Liver (tissue), 3 donors: ENCODE measurements around the gene ETNPPL.

Source experiments
- EGR1 ChIP-seq, 2 donors: IDR thresholded peaks; 2 replicates each; pipeline ENCODE4 v1.6.1; 2016 to 2018; ENCODE audit warnings: antibody characterized with exemption in 2 of 2, low read depth in 2 of 2
- FOXA1 ChIP-seq: IDR thresholded peaks from 2 replicates; pipeline ENCODE4 v1.6.1; 2016; ENCODE audit warnings: antibody characterized with exemption
- JUND ChIP-seq, 2 donors: IDR thresholded peaks; 2 replicates each; pipeline ENCODE4 v1.6.1; 2016; ENCODE audit warnings: antibody characterized with exemption in 2 of 2
- RAD21 ChIP-seq, 2 donors: IDR thresholded peaks; 2 replicates each; pipeline ENCODE4 v1.6.1; 2016; ENCODE audit warnings: antibody characterized with exemption in 2 of 2, mild to moderate bottlenecking in 2 of 2
- RXRA ChIP-seq, 2 donors: IDR thresholded peaks; 2 replicates each; pipeline ENCODE4 v1.6.1; 2017 to 2018; ENCODE audit warnings: antibody characterized with exemption in 2 of 2, mild to moderate bottlenecking in 1 of 2
- SP1 ChIP-seq: IDR thresholded peaks from 2 replicates; pipeline ENCODE4 v1.6.1; 2018; ENCODE audit warnings: antibody characterized with exemption, mild to moderate bottlenecking
- TAF1 ChIP-seq: conservative IDR thresholded peaks from 2 replicates; pipeline ENCODE4 v1.6.1; 2016; ENCODE audit warnings: antibody characterized with exemption, mild to moderate bottlenecking
- YY1 ChIP-seq: IDR thresholded peaks from 2 replicates; pipeline ENCODE4 v1.6.1; 2016; ENCODE audit warnings: antibody characterized with exemption, mild to moderate bottlenecking
- TF ChIP-seq, protein P1 (sequence below): fragments of 150-350 bp; IDR thresholded peaks from 2 replicates; pipeline ENCODE4 v1.5.1; 2017; ENCODE audit warnings: improper control_type of control experiment, low read depth, low read length; ENCODE audit not compliant: missing input control
- TF ChIP-seq, protein P2 (sequence below): IDR thresholded peaks from 2 replicates; pipeline ENCODE4 v1.6.1; 2016; ENCODE audit warnings: antibody characterized with exemption
- TF ChIP-seq, protein P3 (sequence below): IDR thresholded peaks from 2 replicates; pipeline ENCODE4 v1.6.1; 2016; ENCODE audit warnings: antibody characterized with exemption
- TF ChIP-seq, protein P4 (sequence below): IDR thresholded peaks from 2 replicates; pipeline ENCODE4 v1.6.1; 2016; ENCODE audit warnings: antibody characterized with exemption
- TF ChIP-seq, protein P5 (sequence below): IDR thresholded peaks from 2 replicates; pipeline ENCODE4 v1.6.1; 2016; ENCODE audit warnings: antibody characterized with exemption, mild to moderate bottlenecking
- donor health status: healthy.
- donor health status: healthy.

DNA sequence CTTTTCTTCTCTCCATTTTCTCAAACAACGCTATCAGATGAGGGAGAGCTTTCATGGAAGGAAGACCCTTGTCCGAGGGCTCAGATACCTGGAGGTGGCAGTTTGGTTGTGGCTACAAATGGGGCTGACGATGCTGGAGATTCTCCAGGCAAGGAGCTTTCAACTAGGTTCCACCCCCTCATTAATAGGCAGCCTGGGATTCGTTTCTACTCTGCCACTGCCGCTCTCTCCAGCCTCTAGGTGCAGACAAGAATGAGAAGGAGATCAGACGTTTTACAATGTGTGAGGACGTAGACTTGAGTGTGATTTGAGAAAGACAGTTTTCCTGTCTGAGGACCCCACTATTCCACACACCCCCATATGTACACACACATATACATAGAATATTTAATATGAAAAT is 53.1 kb downstream of the ETNPPL start:
- TF ChIP-seq TAF1: no peak
- TF ChIP-seq, protein P1, sequence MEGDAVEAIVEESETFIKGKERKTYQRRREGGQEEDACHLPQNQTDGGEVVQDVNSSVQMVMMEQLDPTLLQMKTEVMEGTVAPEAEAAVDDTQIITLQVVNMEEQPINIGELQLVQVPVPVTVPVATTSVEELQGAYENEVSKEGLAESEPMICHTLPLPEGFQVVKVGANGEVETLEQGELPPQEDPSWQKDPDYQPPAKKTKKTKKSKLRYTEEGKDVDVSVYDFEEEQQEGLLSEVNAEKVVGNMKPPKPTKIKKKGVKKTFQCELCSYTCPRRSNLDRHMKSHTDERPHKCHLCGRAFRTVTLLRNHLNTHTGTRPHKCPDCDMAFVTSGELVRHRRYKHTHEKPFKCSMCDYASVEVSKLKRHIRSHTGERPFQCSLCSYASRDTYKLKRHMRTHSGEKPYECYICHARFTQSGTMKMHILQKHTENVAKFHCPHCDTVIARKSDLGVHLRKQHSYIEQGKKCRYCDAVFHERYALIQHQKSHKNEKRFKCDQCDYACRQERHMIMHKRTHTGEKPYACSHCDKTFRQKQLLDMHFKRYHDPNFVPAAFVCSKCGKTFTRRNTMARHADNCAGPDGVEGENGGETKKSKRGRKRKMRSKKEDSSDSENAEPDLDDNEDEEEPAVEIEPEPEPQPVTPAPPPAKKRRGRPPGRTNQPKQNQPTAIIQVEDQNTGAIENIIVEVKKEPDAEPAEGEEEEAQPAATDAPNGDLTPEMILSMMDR: no peak
- TF ChIP-seq JUND (IDR thresholded peaks at IDR 0.05): no peak
- no peak for TF ChIP-seq SP1
- TF ChIP-seq, protein P2, sequence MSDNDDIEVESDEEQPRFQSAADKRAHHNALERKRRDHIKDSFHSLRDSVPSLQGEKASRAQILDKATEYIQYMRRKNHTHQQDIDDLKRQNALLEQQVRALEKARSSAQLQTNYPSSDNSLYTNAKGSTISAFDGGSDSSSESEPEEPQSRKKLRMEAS: no peak
- TF ChIP-seq, protein P3, sequence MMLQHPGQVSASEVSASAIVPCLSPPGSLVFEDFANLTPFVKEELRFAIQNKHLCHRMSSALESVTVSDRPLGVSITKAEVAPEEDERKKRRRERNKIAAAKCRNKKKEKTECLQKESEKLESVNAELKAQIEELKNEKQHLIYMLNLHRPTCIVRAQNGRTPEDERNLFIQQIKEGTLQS: no peak
- no peak for TF ChIP-seq EGR1 (IDR thresholded peaks at IDR 0.05; ENCODE audit: low read depth in 2 of 2)
- TF ChIP-seq, protein P4, sequence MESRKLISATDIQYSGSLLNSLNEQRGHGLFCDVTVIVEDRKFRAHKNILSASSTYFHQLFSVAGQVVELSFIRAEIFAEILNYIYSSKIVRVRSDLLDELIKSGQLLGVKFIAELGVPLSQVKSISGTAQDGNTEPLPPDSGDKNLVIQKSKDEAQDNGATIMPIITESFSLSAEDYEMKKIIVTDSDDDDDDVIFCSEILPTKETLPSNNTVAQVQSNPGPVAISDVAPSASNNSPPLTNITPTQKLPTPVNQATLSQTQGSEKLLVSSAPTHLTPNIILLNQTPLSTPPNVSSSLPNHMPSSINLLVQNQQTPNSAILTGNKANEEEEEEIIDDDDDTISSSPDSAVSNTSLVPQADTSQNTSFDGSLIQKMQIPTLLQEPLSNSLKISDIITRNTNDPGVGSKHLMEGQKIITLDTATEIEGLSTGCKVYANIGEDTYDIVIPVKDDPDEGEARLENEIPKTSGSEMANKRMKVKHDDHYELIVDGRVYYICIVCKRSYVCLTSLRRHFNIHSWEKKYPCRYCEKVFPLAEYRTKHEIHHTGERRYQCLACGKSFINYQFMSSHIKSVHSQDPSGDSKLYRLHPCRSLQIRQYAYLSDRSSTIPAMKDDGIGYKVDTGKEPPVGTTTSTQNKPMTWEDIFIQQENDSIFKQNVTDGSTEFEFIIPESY: no peak
- TF ChIP-seq, protein P5, sequence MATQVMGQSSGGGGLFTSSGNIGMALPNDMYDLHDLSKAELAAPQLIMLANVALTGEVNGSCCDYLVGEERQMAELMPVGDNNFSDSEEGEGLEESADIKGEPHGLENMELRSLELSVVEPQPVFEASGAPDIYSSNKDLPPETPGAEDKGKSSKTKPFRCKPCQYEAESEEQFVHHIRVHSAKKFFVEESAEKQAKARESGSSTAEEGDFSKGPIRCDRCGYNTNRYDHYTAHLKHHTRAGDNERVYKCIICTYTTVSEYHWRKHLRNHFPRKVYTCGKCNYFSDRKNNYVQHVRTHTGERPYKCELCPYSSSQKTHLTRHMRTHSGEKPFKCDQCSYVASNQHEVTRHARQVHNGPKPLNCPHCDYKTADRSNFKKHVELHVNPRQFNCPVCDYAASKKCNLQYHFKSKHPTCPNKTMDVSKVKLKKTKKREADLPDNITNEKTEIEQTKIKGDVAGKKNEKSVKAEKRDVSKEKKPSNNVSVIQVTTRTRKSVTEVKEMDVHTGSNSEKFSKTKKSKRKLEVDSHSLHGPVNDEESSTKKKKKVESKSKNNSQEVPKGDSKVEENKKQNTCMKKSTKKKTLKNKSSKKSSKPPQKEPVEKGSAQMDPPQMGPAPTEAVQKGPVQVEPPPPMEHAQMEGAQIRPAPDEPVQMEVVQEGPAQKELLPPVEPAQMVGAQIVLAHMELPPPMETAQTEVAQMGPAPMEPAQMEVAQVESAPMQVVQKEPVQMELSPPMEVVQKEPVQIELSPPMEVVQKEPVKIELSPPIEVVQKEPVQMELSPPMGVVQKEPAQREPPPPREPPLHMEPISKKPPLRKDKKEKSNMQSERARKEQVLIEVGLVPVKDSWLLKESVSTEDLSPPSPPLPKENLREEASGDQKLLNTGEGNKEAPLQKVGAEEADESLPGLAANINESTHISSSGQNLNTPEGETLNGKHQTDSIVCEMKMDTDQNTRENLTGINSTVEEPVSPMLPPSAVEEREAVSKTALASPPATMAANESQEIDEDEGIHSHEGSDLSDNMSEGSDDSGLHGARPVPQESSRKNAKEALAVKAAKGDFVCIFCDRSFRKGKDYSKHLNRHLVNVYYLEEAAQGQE: no peak
- no peak for TF ChIP-seq RAD21 (IDR thresholded peaks at IDR 0.05)
- TF ChIP-seq FOXA1: no peak
- no peak for TF ChIP-seq RXRA (IDR thresholded peaks at IDR 0.05)
- TF ChIP-seq YY1: no peak
